Neutrophil (primary cell): Measurements from ENCODE around the gene MAP2K5.

Experiments used
- H3K27ac ChIP-seq: fragments of 200-600 bp; sonication (generic); 2 replicates; pipeline ENCODE4 v1.5.1; 2016; ENCODE audit warnings: mild to moderate bottlenecking, moderate library complexity
- H3K27me3 ChIP-seq: fragments of 200-600 bp; sonication (generic); 2 replicates; pipeline ENCODE4 v1.6.0; 2016; ENCODE audit warnings: mild to moderate bottlenecking
- H3K36me3 ChIP-seq: fragments of 200-600 bp; sonication (generic); 2 replicates; pipeline ENCODE4 v1.5.1; 2017
- H3K4me1 ChIP-seq, 2 experiments: fragments of 200-600 bp in 1 of 2; sonication (generic) in 1 of 2; 1 replicate in 1 of 2; 2 replicates in 1 of 2; pipeline versions ENCODE4 v1.5.1 to v1.6.1; 2013 to 2016; ENCODE audit warnings: low read depth in 1 of 2, low read length in 1 of 2, mild to moderate bottlenecking in 1 of 2, moderate library complexity in 1 of 2; ENCODE audit not compliant: control insufficient read depth in 1 of 2, insufficient read depth in 1 of 2
- H3K4me3 ChIP-seq, 2 experiments: fragments of 200-600 bp in 1 of 2; sonication (generic) in 1 of 2; 1 replicate in 1 of 2; 2 replicates in 1 of 2; pipeline ENCODE4 v1.5.1; 2013 to 2016; ENCODE audit warnings: low read depth in 1 of 2, low read length in 1 of 2, mild to moderate bottlenecking in 1 of 2, moderate library complexity in 1 of 2
- H3K9me3 ChIP-seq: fragments of 200-600 bp; sonication (generic); 2 replicates; pipeline ENCODE4 v1.5.1; 2016
- TF ChIP-seq, protein P1 (sequence below): fragments of 200-600 bp; sonication (generic); IDR thresholded peaks from 2 replicates; pipeline ENCODE4 v1.5.1; 2016; ENCODE audit warnings: antibody characterized with exemption

Gene MAP2K5

DNA sequence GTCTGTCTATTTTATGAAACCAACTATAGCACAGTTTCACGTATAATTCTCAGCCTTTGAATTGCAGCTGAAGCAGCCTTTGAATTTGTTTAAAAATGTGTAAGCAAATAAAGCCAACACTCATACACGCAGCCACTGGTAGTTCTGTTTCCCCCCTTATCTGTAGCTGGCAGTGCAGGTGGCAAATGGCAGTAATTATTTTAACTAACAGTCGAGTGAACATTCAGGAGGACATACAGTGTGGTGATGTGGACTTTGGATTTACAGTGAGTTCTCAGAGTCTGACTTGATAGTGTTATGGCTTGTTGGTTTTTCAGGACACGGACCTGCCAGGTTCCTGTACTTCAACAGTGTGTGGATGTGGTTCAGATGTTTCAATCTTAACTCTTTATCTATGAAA is 218.8 kb downstream of the MAP2K5 start:
- Histone ChIP-seq H3K9me3 (no peaks in the 10 kb centered on the region), H3K4me1 (no peaks in the 10 kb centered on the region), H3K4me3 (no peak overlapping the region), H3K27me3 (no peaks in the 10 kb centered on the region), H3K36me3 (no peaks in the 10 kb centered on the region), H3K27ac (no peak overlapping the region)
- TF ChIP-seq, protein P1, sequence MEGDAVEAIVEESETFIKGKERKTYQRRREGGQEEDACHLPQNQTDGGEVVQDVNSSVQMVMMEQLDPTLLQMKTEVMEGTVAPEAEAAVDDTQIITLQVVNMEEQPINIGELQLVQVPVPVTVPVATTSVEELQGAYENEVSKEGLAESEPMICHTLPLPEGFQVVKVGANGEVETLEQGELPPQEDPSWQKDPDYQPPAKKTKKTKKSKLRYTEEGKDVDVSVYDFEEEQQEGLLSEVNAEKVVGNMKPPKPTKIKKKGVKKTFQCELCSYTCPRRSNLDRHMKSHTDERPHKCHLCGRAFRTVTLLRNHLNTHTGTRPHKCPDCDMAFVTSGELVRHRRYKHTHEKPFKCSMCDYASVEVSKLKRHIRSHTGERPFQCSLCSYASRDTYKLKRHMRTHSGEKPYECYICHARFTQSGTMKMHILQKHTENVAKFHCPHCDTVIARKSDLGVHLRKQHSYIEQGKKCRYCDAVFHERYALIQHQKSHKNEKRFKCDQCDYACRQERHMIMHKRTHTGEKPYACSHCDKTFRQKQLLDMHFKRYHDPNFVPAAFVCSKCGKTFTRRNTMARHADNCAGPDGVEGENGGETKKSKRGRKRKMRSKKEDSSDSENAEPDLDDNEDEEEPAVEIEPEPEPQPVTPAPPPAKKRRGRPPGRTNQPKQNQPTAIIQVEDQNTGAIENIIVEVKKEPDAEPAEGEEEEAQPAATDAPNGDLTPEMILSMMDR = no peak

DNA sequence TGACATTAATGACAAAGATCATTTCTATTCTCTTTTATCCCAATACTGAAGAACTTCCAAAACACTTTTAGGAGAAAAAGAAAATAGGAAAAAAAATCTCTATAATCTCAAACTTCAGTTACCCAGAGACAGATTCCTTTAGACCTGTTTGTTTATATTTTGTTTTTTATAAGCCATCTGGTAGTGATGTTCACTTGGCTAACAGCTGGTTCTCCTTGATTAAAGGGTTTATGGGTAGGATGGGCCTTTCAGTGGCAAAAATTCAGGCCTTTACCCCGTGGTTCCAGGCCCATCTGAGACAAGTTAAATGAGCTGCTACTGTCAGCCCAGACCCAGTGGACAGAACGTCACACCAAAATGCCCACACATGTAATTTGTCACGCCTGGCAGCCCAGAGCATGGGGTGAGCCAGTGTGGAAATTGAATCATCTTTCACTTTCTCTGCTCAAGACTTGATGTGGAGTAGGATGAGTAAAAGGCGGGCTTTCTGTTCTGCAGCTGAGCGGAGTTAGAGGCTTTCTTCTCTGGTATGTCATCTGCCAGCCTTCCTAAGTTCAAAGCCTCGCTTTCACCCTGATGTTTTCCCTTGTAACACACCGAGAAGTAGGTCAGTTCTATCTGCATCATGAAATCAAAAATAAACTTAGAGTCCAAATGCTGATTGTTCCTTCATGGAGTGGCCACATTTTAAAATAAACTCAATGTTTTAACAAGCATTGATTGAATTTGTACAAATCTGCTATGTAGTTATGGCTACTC is 220.3 kb downstream of the MAP2K5 start:
- Histone ChIP-seq H3K4me1 (no peaks in the 10 kb centered on the region), H3K36me3 (no peaks in the 10 kb centered on the region), H3K27me3 (no peaks in the 10 kb centered on the region), H3K4me3 (no peak overlapping the region), H3K27ac (no peak overlapping the region), H3K9me3 (no peaks in the 10 kb centered on the region)
- TF ChIP-seq, protein P1 = no peak

DNA sequence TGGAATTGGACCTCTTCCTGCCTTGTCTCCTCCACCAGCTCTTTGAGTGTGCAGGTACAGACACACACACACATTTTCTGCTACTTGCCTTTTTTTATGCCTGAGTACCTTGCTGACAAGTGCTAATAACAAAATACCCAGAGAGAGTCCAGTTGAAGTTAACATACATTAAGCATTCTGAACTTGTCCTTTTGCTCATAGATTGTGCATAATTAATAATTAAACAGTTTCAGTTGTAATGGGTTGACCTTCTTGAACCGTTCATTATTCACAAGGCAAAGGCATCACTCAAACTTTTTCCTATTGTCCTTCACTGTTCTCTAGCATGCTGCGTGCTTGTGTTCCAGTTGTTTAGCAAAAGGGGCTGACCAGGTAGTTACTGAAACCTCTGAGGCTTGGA is 223.2 kb downstream of the MAP2K5 start:
- Histone ChIP-seq H3K4me3 (no peak overlapping the region), H3K36me3 (no peaks in the 10 kb centered on the region), H3K27me3 (no peaks in the 10 kb centered on the region), H3K27ac (no peak overlapping the region), H3K4me1 (no peaks in the 10 kb centered on the region), H3K9me3 (no peaks in the 10 kb centered on the region)
- TF ChIP-seq, protein P1 = no peak

DNA sequence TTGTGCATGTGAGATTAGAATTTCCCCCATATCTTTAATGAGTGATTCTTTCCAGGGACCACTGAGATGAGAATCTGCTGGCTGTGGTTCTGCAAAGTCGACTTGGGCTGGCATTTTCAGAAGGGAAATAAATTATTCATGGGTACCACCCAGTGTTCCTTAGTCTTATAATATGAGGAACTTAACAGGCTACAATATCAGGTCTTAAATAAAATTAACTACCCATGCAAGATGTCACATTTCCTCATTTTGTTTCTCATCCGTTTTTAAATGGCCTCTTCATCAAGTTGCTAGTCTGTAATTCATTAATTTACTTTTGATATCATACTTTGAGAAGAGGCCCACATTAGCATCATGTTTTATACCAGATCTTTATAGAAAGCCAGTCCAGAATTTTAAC is 224.5 kb downstream of the MAP2K5 start:
- Histone ChIP-seq H3K27me3 (no peaks in the 10 kb centered on the region), H3K27ac (no peak overlapping the region), H3K9me3 (no peaks in the 10 kb centered on the region), H3K4me3 (no peak overlapping the region), H3K4me1 (no peaks in the 10 kb centered on the region), H3K36me3 (no peaks in the 10 kb centered on the region)
- TF ChIP-seq, protein P1 = no peak

DNA sequence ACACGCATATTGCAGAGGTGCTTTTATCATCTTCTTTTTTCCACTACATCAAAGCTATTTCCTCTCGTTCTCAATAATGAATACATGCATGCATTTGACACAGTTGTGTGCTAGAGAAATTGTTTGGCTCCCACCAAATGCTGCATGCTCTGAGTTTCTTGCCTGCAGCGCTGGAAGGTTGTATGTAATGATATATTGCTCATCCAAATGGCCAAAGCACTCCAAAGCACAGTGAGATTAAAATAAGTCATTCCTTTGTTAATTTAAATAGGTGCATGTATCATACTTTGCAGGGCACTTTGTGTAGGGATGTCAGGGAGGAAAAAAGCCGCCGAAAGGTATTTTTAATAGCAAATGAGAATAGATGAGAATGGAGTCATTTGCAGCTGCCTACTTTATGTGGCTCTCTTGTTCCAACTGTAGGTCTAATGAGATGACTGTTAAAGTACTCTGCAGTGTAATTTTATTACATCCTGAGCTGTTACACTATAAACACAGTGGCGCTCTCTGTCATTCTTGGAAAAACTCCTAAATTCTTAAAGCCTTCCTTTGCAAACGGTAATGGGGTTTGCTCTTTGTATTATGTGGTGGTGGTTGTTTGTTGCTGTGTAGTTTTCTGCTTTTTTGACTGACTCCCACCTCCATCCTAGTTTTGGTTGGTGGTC is 225.9 kb downstream of the MAP2K5 start:
- Histone ChIP-seq H3K27me3 (no peaks in the 10 kb centered on the region), H3K4me3 (no peak overlapping the region), H3K36me3 (no peaks in the 10 kb centered on the region), H3K27ac (no peak overlapping the region), H3K9me3 (no peaks in the 10 kb centered on the region), H3K4me1 (no peaks in the 10 kb centered on the region)
- TF ChIP-seq, protein P1 = no peak
